ENCODE results near the gene OR10A6. TPM values are rescaled to one million over a fixed set of nuclear protein-coding genes. Genes with fewer than 3 reads are reported as not detected.

OR10A6 gene
- total RNA-seq, 4 donors from 2014 or later: not detected

- Histone ChIP-seq H3K4me1 (no peaks in the 10 kb centered on the region), H3K27me3 (no peaks in the 10 kb centered on the region), H3K36me3 (no peaks in the 10 kb centered on the region), H3K27ac (no peak overlapping the region), H3K4me3 (no peak overlapping the region), H3K9me3 (no peaks in the 10 kb centered on the region)
- no peak for DNase-seq
- no peak for ATAC-seq
- in situ Hi-C loops (cut with MboI; ENCODE audit: low sequenced_read_pairs in 4 of 4): no loop called here
- no peak for TF ChIP-seq POLR2A (IDR thresholded peaks at IDR 0.05)
- TF ChIP-seq CTCF (IDR thresholded peaks at IDR 0.05 in 4 of 5, conservative IDR thresholded peaks at IDR 0.05 in 1 of 5): no peak
- intact Hi-C loops (cut with DNase I; ENCODE audit: low total_unique reads): no loop called here
Observed at GRCh38 chr11:7904917-7905316, 26.2 kb downstream of the OR10A6 start.

GRCh38 chr11:7903940-7904339, 27.1 kb downstream of the OR10A6 start:
- Histone ChIP-seq H3K4me3 (no peak overlapping the region), H3K9me3 (no peaks in the 10 kb centered on the region), H3K27me3 (no peaks in the 10 kb centered on the region), H3K27ac (no peak overlapping the region), H3K4me1 (no peaks in the 10 kb centered on the region), H3K36me3 (no peaks in the 10 kb centered on the region)
- DNase-seq (no peak), ATAC-seq (no peak)
- in situ Hi-C loops (cut with MboI; ENCODE audit: low sequenced_read_pairs in 4 of 4): no loop called here
- intact Hi-C loops (cut with DNase I; ENCODE audit: low total_unique reads): no loop called here
- TF ChIP-seq CTCF (IDR thresholded peaks at IDR 0.05 in 4 of 5, conservative IDR thresholded peaks at IDR 0.05 in 1 of 5) (no peak), POLR2A (IDR thresholded peaks at IDR 0.05) (no peak)

GRCh38 chr11:7901319-7901854, 29.7 kb downstream of the OR10A6 start:
- no peak for TF ChIP-seq POLR2A (IDR thresholded peaks at IDR 0.05)
- TF ChIP-seq CTCF (IDR thresholded peaks at IDR 0.05 in 4 of 5, conservative IDR thresholded peaks at IDR 0.05 in 1 of 5): no peak

GRCh38 chr11:7900686-7901085, 30.4 kb downstream of the OR10A6 start:
- ATAC-seq (no peak), DNase-seq (no peak)
- Histone ChIP-seq H3K27ac (no peak overlapping the region), H3K4me1 (no peaks in the 10 kb centered on the region), H3K36me3 (no peaks in the 10 kb centered on the region), H3K4me3 (no peak overlapping the region), H3K9me3 (no peaks in the 10 kb centered on the region), H3K27me3 (no peaks in the 10 kb centered on the region)
- intact Hi-C loops (cut with DNase I; ENCODE audit: low total_unique reads): no loop called here
- no peak for TF ChIP-seq POLR2A (IDR thresholded peaks at IDR 0.05)
- no peak for TF ChIP-seq CTCF (IDR thresholded peaks at IDR 0.05 in 4 of 5, conservative IDR thresholded peaks at IDR 0.05 in 1 of 5)
- in situ Hi-C loops (cut with MboI; ENCODE audit: low sequenced_read_pairs in 4 of 4): no loop called here

More at GRCh38 chr11:7901319-7901854, 29.7 kb downstream of the OR10A6 start:
- Histone ChIP-seq H3K27ac (no peak overlapping the region), H3K4me1 (no peaks in the 10 kb centered on the region), H3K4me3 (no peak overlapping the region), H3K9me3 (no peaks in the 10 kb centered on the region), H3K27me3 (no peaks in the 10 kb centered on the region), H3K36me3 (no peaks in the 10 kb centered on the region)
- DNase-seq (no peak), ATAC-seq (no peak)
- in situ Hi-C loops (cut with MboI; ENCODE audit: low sequenced_read_pairs in 4 of 4) (no loop called here), intact Hi-C loops (cut with DNase I; ENCODE audit: low total_unique reads) (no loop called here)

- TF ChIP-seq CTCF (IDR thresholded peaks at IDR 0.05 in 4 of 5, conservative IDR thresholded peaks at IDR 0.05 in 1 of 5) (no peak), POLR2A (IDR thresholded peaks at IDR 0.05) (no peak)
- no peaks in the 10 kb centered on the region for H3K36me3 ChIP-seq
- in situ Hi-C loops (cut with MboI; ENCODE audit: low sequenced_read_pairs in 4 of 4): loop anchor here in 1 of 4 donors (10.0 kb wide), 1 partner anchor 205 kb away; no protein-coding TSS in a partner anchor
- DNase-seq (no peak), ATAC-seq (no peak)
- no peaks in the 10 kb centered on the region for H3K9me3 ChIP-seq
- no peaks in the 10 kb centered on the region for H3K4me1 ChIP-seq
- no peak overlapping the region for H3K4me3 ChIP-seq
- intact Hi-C loops (cut with DNase I; ENCODE audit: low total_unique reads): loop anchor here (10.0 kb wide), 1 partner anchor 195 kb away; no protein-coding TSS in a partner anchor
- H3K27ac ChIP-seq: no peak overlapping the region
- no peaks in the 10 kb centered on the region for H3K27me3 ChIP-seq
Observed at GRCh38 chr11:7899418-7899817, 31.6 kb downstream of the OR10A6 start.

Measured in gastrocnemius medialis (tissue), 4 donors.